Measurements from ENCODE around the gene EIF4H.

The EIF4H gene

GRCh38 chr7:74228951-74229900 lies 55.1 kb downstream of the EIF4H start:
- DNase-seq, result no peak

- DNase-seq, result no peak
Observed at GRCh38 chr7:74230446-74231231, 56.5 kb downstream of the EIF4H start.

- DNase-seq, result no peak
Observed at GRCh38 chr7:74231232-74231590, 57.1 kb downstream of the EIF4H start.

- no peak for DNase-seq
Observed at GRCh38 chr7:74233655-74234285, 59.6 kb downstream of the EIF4H start.

- DNase-seq, result no peak
Observed at GRCh38 chr7:74235518-74236268, 61.5 kb downstream of the EIF4H start.

- no peak for DNase-seq
Observed at GRCh38 chr7:74236284-74236683, 62.1 kb downstream of the EIF4H start.

GRCh38 chr7:74240482-74240881 lies 66.3 kb downstream of the EIF4H start:
- no peak for DNase-seq

- DNase-seq, result no peak
Observed at GRCh38 chr7:74242122-74242443, 67.9 kb downstream of the EIF4H start.

GRCh38 chr7:74246497-74246896 lies 72.3 kb downstream of the EIF4H start:
- DNase-seq, result no peak

Data from OCI-M1 (cell line).